PC-3 (cell line): ENCODE results near the gene FBXO7. TPM values are rescaled to one million over a fixed set of nuclear protein-coding genes. Genes with fewer than 3 reads are reported as not detected.

Experiments used
- ATAC-seq: fragments of 200-7000 bp; cut with Tn5 transposase; 2 replicates; pipeline ENCODE4 v1.9.1; 2020; ENCODE audit warnings: mild to moderate bottlenecking, moderate library complexity
- BruUV-seq: library from RNA; stranded (reverse); fragments of 400-500 nt; replicated peaks from 2 replicates; lab custom pipeline; 2021; lab: Mats Ljungman, UMichigan
- CTCF ChIA-PET: fragments of 300-600 bp; sonication (Branson Sonifier 250); formaldehyde crosslinking; loops from one replicate; lab custom pipeline; 2022; ENCODE audit warnings: antibody characterized with exemption; lab: Charles Lee
- POLR2A ChIA-PET: fragments of 300-600 bp; sonication (Branson Sonifier 250); formaldehyde crosslinking; loops from one replicate; lab custom pipeline; 2022; ENCODE audit warnings: antibody characterized with exemption; ENCODE audit not compliant: unreplicated experiment; lab: Charles Lee
- DNase-seq: peaks from one replicate; pipeline ENCODE4 v3.0.0-alpha.2; 2015
- H2AFZ ChIP-seq: fragments of 300-600 bp; sonication (generic); 2 replicates; pipeline ENCODE4 v1.6.0; 2016; ENCODE audit warnings: antibody characterized with exemption, low read length
- H3F3A ChIP-seq: fragments of 300-600 bp; sonication (generic); one replicate; pipeline ENCODE4 v1.6.0; 2017; ENCODE audit warnings: antibody characterized with exemption, low read length, control low read depth, mild to moderate bottlenecking; ENCODE audit not compliant: unreplicated experiment
- H3K27ac ChIP-seq: fragments of 300-600 bp; sonication (generic); 2 replicates; pipeline ENCODE4 v1.5.1; 2016; ENCODE audit warnings: mild to moderate bottlenecking, low read length
- H3K27me3 ChIP-seq: fragments of 300-600 bp; sonication (generic); 2 replicates; pipeline ENCODE4 v1.6.1; 2016; ENCODE audit warnings: low read length, mixed read lengths
- H3K36me3 ChIP-seq: fragments of 300-600 bp; sonication (generic); 2 replicates; pipeline ENCODE4 v1.6.1; 2016; ENCODE audit warnings: low read depth, mixed run types, low read length, mixed read lengths
- H3K4me1 ChIP-seq: fragments of 300-600 bp; sonication (generic); 2 replicates; pipeline ENCODE4 v1.5.1; 2016; ENCODE audit warnings: low read length; ENCODE audit not compliant: insufficient read depth
- H3K4me2 ChIP-seq: fragments of 300-600 bp; sonication (generic); 2 replicates; pipeline ENCODE4 v1.6.0; 2016; ENCODE audit warnings: low read length
- H3K4me3 ChIP-seq: fragments of 300-600 bp; sonication (generic); 2 replicates; pipeline ENCODE4 v1.5.1; 2016; ENCODE audit warnings: mild to moderate bottlenecking, low read length, mixed read lengths
- H3K79me2 ChIP-seq: fragments of 300-600 bp; sonication (generic); 2 replicates; pipeline ENCODE4 v1.6.1; 2017; ENCODE audit warnings: low read length, mixed read lengths
- H3K9ac ChIP-seq: fragments of 300-600 bp; sonication (generic); 2 replicates; pipeline ENCODE4 v1.6.0; 2016; ENCODE audit warnings: mild to moderate bottlenecking, low read length
- H3K9me2 ChIP-seq: fragments of 300-600 bp; sonication (generic); replicated peaks from 2 replicates; pipeline ENCODE4 v1.6.1; 2016; ENCODE audit warnings: mixed run types, low read length, mixed read lengths
- H3K9me3 ChIP-seq: fragments of 300-600 bp; sonication (generic); 2 replicates; pipeline ENCODE4 v1.6.1; 2016; ENCODE audit warnings: low read length, mixed read lengths
- H4K20me1 ChIP-seq: fragments of 300-600 bp; sonication (generic); 2 replicates; pipeline ENCODE4 v1.6.1; 2016; ENCODE audit warnings: low read length, mixed read lengths
- CTCF ChIP-seq: fragments of 300-600 bp; sonication (generic); conservative IDR thresholded peaks from 2 replicates; pipeline ENCODE4 v1.5.1; 2017; ENCODE audit warnings: antibody characterized with exemption, low read depth, mild to moderate bottlenecking, low read length
- EZH2 ChIP-seq: fragments of 300-600 bp; sonication (generic); IDR thresholded peaks from one replicate; pipeline ENCODE4 v1.6.1; 2017; ENCODE audit warnings: antibody characterized with exemption, mild to moderate bottlenecking, low read length; ENCODE audit not compliant: unreplicated experiment
- EZH2phosphoT487 ChIP-seq: fragments of 300-600 bp; sonication (generic); IDR thresholded peaks from 2 replicates; pipeline ENCODE4 v1.6.1; 2018; ENCODE audit warnings: mild to moderate bottlenecking, antibody characterized with exemption, low read length, borderline replicate concordance
- intact Hi-C: fragments of 100-400 bp; cut with micrococcal nuclease; formaldehyde crosslinking; loops from 2 replicates; pipeline ENCODE4 v1.9.0; 2023
- total RNA-seq: library from RNA; depleted of rRNA; stranded (reverse); fragments of >200 nt; gene quantifications from 2 replicates; pipeline ENCODE4 v1.2.3, GENCODE V29; 2014

Gene FBXO7
- total RNA-seq, 1 experiment from 2014 or later: 43.6 TPM

GRCh38 chr22:32533265-32534111, 58.9 kb downstream of the FBXO7 start:
- Histone ChIP-seq H3K4me2 (no peak overlapping the region), H3K79me2 (no peaks in the 10 kb centered on the region), H3K27me3 (no peaks in the 10 kb centered on the region; the same call in 1 of the 2 replicates), H4K20me1 (no peaks in the 10 kb centered on the region), H3K4me3 (no peak overlapping the region), H3K4me1 (no peaks in the 10 kb centered on the region), H2AFZ (no peak overlapping the region), H3K27ac (no peak overlapping the region), H3K9me2 (no peaks in the 10 kb centered on the region), H3K36me3 (no peaks in the 10 kb centered on the region), H3K9me3 (no peaks in the 10 kb centered on the region), H3K9ac (no peak overlapping the region), H3F3A (no peaks in the 10 kb centered on the region)
- POLR2A ChIA-PET: no interaction called here
- intact Hi-C loops: no loop called here
- no peak for ATAC-seq
- TF ChIP-seq EZH2phosphoT487: no peak
- TF ChIP-seq EZH2: no peak
- no peak for TF ChIP-seq CTCF
- BruUV-seq: no TSS peak
- CTCF ChIA-PET: no interaction called here
- no peak for DNase-seq

GRCh38 chr22:32534252-32535235, 59.9 kb downstream of the FBXO7 start:
- H3K36me3 ChIP-seq: no peaks in the 10 kb centered on the region
- H3K4me3 ChIP-seq: no peak overlapping the region
- no peak overlapping the region for H3K9ac ChIP-seq
- no TSS peak for BruUV-seq
- intact Hi-C loops: no loop called here
- CTCF ChIA-PET: no interaction called here
- H3K27me3 ChIP-seq: no peaks in the 10 kb centered on the region; the same call in 1 of the 2 replicates
- H3K4me1 ChIP-seq: no peaks in the 10 kb centered on the region
- no peak overlapping the region for H3K4me2 ChIP-seq
- ATAC-seq (no peak), DNase-seq (no peak)
- POLR2A ChIA-PET: no interaction called here
- H3K27ac ChIP-seq: no peak overlapping the region
- H2AFZ ChIP-seq: no peak overlapping the region
- no peaks in the 10 kb centered on the region for H4K20me1 ChIP-seq
- H3F3A ChIP-seq: no peaks in the 10 kb centered on the region
- H3K9me3 ChIP-seq: no peaks in the 10 kb centered on the region
- H3K79me2 ChIP-seq: no peaks in the 10 kb centered on the region
- no peaks in the 10 kb centered on the region for H3K9me2 ChIP-seq
- TF ChIP-seq CTCF (no peak), EZH2 (no peak), EZH2phosphoT487 (no peak)
